CD4-positive, alpha-beta T cell treated with Interleukin-6 for 4 hours (primary cell): ENCODE measurements around the gene NEXN.
"Not testable (repeated sequence)": the region's sequence is repeated elsewhere in the genome, so short reads cannot be mapped to it uniquely, and the experiment has no call there.

ENCODE experiments used
- DNase-seq: peaks from one replicate; pipeline ENCODE4 v3.0.0-alpha.2; 2020; ENCODE audit warnings: mixed read lengths

The NEXN gene

DNA sequence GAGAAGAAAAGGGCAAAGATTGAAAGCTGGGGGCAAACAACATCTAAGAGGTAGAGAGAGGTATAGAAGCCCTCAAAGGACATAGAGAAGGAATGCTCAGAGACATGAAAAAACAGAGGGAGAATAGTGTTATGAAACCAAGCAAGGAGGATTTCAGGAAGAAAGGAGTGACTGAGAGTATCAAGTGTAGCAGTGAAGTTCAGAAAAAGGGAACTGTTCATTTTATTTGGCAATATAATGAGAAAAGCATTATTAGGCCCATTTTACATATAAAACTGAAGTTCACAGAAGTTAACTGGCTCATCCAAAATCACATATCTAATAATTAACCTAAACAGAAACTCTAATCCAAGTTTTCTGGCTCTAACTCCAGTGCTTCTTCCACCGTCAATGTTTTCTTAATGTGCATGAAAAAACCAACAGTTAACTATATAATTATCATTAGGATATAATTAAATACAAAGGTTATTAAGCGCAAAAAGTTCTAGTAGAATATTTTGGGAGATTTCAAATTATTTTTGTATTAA lies 17.7 kb downstream of the NEXN start:
- DNase-seq, result no peak

DNA sequence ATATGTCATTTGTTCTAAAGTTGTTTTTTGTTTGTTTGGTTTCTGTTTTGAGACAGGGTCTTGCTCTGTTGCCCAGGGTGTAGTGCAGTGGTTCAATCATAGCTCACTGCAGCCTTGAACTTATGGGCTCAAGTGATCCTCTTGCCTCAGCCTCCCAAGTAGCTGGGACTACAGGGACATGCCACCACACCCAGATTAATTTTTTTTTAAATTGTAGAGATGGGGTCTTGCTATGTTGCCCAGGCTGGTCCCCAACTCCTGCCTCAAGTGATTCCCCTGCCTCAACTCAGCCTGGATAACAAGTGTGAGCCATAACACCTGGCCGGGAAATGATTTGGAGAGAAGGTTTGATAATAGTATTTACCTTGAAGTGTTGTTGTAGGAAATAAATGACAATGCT lies 18.2 kb downstream of the NEXN start:
- DNase-seq, result no peak

- no peak for DNase-seq
Observed at GRCh38 chr1:77910116-77910515, 21.7 kb downstream of the NEXN start.

- DNase-seq, result not testable (repeated sequence)
Observed at GRCh38 chr1:77918918-77919317, 30.5 kb downstream of the NEXN start.

- DNase-seq, result no peak
Observed at GRCh38 chr1:77925518-77925917, 37.1 kb downstream of the NEXN start.

DNA sequence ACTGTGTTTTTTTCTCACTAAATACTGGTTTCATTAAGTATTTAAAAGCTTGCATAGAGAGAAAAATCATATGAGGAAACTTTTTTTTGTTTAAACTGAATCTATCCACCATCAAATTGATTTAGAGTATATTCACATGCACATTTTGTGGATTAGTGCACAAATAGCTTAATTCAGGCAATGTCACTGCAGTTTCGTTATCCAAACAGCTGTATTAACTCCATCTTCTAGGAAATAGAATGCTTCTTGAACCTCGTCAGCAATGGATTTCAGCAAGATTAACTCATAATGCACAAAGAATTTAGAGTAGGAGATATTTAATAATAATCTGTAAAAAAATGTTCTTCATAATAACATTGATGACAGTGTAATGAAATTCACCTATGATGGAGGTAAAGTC lies 37.5 kb downstream of the NEXN start:
- DNase-seq, result no peak

GRCh38 chr1:77926561-77927357 lies 38.3 kb downstream of the NEXN start:
- DNase-seq, result no peak

DNA sequence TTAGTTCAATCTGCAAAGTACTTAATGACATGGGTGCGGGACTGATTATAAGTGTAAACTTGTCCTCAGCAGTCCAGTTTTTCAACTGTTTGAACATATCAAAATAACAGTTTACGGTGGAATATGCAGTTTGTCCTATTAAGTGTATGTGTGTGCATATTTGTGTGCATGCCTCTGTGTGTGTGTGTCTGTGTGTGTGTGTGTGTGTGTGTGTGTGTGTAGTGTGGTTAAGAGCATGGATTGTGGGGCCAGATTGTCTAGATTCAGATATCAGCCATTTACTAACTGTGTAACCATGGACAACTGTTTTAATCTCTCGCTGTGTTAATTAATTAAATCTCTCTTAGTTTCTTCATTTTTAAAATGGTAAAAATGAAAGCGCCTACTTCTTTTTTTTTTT lies 39.0 kb downstream of the NEXN start:
- DNase-seq, result no peak

GRCh38 chr1:77929806-77930205 lies 41.4 kb downstream of the NEXN start:
- DNase-seq, result no peak

GRCh38 chr1:77938651-77939050 lies 50.2 kb downstream of the NEXN start:
- no peak for DNase-seq

DNA sequence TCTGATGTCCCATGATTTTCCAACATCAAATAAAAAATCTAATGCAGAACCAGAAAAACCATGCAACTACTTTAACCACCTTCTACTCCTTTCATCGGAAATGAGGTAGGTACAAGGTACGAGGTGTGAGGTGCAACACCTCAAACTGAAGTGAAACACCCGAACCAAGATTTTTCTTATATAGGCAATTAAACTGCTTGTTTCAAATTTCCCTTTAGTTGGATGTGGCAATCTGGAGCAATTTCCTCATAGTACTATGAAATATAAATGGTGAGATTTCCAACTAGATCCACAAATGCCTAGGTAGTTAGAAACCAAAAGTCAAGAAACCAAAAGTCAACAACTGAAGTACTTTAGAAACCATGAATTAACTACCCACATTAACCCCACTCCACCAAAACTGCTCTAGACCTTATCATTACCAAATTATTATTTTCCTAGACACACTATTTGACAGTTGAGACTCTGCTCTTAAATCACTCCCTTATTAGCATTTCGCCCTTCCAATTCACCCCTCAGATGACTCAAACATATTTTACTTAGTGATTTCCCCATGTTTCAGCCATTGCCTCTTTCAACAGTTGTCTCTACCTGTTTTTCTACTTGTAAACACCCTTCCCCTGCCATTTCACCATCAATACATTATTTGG lies 52.6 kb downstream of the NEXN start:
- no peak for DNase-seq

- DNase-seq, result no peak
Observed at GRCh38 chr1:77942400-77943140, 54.1 kb downstream of the NEXN start.

GRCh38 chr1:77945345-77945744 lies 56.9 kb downstream of the NEXN start:
- DNase-seq, result no peak

GRCh38 chr1:77948841-77949424 lies 60.5 kb downstream of the NEXN start:
- no peak for DNase-seq

- DNase-seq, result no peak
Observed at GRCh38 chr1:77950873-77951272, 62.4 kb downstream of the NEXN start.

DNA sequence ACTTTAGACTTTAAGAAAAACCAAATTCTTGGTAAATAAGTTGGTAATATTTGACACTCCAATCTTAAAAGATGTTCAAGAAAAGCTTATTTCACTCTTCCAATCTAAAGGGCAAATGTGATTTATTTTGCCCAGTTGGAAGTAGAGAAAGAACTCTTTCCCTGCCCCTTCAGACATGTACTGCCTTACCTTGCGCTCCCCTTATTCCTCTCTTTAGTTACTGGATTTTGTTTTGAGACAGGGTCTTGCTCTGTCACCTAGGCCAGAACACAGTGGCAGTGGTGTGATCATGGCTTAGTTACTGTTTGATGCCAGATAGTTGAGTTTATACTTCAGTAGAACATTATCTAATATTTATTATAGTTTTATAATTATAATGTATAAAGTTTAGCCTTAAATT lies 62.9 kb downstream of the NEXN start:
- DNase-seq, result no peak

- no peak for DNase-seq
Observed at GRCh38 chr1:77953907-77954306, 65.5 kb downstream of the NEXN start.

- DNase-seq, result no peak
Observed at GRCh38 chr1:77954521-77954920, 66.1 kb downstream of the NEXN start.

DNA sequence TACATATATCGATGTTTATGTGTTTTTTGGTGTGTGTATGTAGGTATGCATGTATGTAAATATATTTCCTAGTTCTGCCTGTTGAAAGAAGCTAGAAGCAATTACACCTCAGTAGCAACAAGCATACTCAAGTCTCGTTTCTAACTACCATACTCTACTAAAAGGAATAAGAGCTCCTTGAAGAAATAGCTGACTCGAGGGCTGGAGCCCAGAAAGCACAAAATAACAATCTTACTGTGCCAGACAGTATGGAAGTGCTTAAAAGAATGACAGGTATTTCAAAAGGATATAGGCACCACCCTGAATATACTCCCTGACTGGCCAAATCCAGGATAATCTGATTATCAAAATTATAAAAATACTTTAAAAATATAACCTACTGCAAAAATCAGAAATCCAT lies 67.3 kb downstream of the NEXN start:
- DNase-seq, result no peak

DNA sequence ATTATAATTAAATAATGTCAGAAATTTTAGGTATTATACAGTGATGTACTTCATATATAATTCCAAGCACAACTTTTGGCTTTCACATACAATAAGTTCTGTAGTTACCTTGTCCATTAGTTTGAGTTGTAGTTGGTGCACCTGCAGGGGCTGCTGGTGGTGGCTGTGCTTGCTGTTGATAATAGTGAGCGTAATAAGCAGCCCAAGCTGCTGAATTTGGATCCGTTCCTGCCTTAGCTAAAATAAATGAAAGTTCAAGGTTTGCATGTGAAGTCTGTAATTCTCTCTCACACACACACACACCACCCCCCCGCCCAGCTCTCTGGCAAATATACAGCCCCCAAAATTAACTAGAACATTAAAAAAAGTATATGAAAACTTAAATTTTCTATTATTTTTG lies 68.0 kb downstream of the NEXN start:
- no peak for DNase-seq

DNA sequence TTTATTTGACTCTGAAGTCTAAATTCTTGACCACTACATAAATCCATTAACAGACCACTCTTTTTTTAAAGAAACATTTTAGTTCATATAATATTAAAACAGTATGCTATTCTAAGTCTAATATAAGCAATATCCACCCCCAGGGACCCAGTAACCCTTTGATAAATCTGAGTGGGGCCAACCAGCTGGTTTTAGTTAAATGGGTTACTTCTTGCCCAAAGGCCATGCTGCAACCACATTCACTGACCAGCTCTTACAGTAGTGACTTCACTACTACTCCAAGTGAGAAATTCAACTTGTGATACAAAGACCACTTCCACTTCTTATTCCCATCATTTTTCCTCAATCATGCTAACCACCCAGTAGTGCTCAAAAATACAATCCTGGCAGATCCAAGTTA lies 70.0 kb downstream of the NEXN start:
- DNase-seq, result no peak

GRCh38 chr1:77958850-77959249 lies 70.4 kb downstream of the NEXN start:
- DNase-seq, result no peak

- DNase-seq, result no peak
Observed at GRCh38 chr1:77961392-77961791, 73.0 kb downstream of the NEXN start.
